ENCODE data around the gene RPS5.

The RPS5 gene

GRCh38 chr19:58394821-58395219 is 7.8 kb downstream of the RPS5 start:
- ChIA-PET CTCF (no interaction called here), POLR2A (no interaction called here)
- DNase-seq (ENCODE audit: low read depth, low spot score) = no peak
- H3K4me3 ChIP-seq (ENCODE audit: low read depth, low read length) = no peak overlapping the region
- TF ChIP-seq, protein P1, sequence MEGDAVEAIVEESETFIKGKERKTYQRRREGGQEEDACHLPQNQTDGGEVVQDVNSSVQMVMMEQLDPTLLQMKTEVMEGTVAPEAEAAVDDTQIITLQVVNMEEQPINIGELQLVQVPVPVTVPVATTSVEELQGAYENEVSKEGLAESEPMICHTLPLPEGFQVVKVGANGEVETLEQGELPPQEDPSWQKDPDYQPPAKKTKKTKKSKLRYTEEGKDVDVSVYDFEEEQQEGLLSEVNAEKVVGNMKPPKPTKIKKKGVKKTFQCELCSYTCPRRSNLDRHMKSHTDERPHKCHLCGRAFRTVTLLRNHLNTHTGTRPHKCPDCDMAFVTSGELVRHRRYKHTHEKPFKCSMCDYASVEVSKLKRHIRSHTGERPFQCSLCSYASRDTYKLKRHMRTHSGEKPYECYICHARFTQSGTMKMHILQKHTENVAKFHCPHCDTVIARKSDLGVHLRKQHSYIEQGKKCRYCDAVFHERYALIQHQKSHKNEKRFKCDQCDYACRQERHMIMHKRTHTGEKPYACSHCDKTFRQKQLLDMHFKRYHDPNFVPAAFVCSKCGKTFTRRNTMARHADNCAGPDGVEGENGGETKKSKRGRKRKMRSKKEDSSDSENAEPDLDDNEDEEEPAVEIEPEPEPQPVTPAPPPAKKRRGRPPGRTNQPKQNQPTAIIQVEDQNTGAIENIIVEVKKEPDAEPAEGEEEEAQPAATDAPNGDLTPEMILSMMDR (IDR thresholded peaks at IDR 0.05; ENCODE audit: insufficient read depth, low read length, missing control alignments) = no peak

DNA sequence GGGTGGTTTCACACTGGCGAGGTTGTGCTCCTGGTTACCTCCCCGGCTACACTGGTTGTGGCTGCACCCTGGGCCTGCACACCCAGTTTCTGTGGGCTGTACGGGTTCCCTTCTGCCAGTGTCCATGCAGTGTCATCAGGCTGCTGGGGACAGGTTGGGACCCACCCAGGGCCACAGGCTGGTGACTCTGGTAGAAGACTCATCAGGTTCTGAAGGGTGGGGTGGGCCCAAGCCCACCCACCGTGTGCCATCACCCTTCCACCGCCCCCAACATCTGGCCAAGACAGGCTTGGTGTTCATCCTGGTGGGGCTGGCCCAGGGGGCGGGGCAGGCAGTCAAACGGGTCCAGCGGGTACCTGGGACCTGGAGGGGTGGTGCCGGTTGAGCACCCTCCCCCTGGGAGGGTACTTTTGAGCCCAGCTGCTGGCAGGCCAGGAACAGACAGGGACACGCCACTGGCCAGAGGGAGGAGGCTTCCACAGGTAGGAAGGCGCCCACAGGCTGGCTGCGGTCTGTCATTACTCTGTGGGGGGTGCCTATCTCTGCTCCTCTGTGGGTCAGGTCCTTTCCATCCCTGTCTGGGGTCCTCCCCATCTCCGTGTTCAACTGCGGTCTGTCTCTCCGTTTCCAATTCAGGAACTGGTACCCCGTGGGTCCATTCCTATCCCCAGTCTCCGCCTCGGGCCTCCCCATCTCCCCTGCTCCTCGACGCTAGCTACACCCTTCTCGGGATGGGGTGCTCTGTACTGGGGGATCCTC is 8.3 kb downstream of the RPS5 start, which contains the start of gene RNF225:
RNF225 (plus strand) TSS at position 437 of the 759 bp plus-strand sequence. CDS start 434 bp downstream, outside the sequence.
- no peak within 1 kb of the TSS for H3K4me3 ChIP-seq (ENCODE audit: low read depth, low read length)
- DNase-seq (ENCODE audit: low read depth, low spot score) = no peak
- CTCF ChIA-PET = no interaction called here
- POLR2A ChIA-PET = interaction anchor here (1.0 kb wide), 1 partner anchor 13 kb away, joined by 3 read pairs; the partner anchor contains the start of gene ZNF584
- TF ChIP-seq, protein P1 (IDR thresholded peaks at IDR 0.05; ENCODE audit: insufficient read depth, low read length, missing control alignments) = no peak

- CTCF ChIA-PET = no interaction called here
- no peak overlapping the region for H3K4me3 ChIP-seq (ENCODE audit: low read depth, low read length)
- no peak for DNase-seq (ENCODE audit: low read depth, low spot score)
- TF ChIP-seq, protein P1 (IDR thresholded peaks at IDR 0.05; ENCODE audit: insufficient read depth, low read length, missing control alignments) = no peak
- POLR2A ChIA-PET = interaction anchor here (1.0 kb wide), 1 partner anchor 13 kb away, joined by 3 read pairs; the partner anchor contains the start of gene ZNF584
These were observed 9.0 kb downstream of the RPS5 start for GRCh38 chr19:58395979-58396627.

GRCh38 chr19:58396691-58397532 is 9.8 kb downstream of the RPS5 start:
- TF ChIP-seq, protein P1 (IDR thresholded peaks at IDR 0.05; ENCODE audit: insufficient read depth, low read length, missing control alignments) = no peak
- no peak for DNase-seq (ENCODE audit: low read depth, low spot score)
- CTCF ChIA-PET = no interaction called here
- POLR2A ChIA-PET = interaction anchor here (1.0 kb wide), 1 partner anchor 12 kb away, joined by 3 read pairs; the partner anchor contains the start of gene ZNF584
- no peak overlapping the region for H3K4me3 ChIP-seq (ENCODE audit: low read depth, low read length)

- no peak for DNase-seq (ENCODE audit: low read depth, low spot score)
- ChIA-PET POLR2A (no interaction called here), CTCF (no interaction called here)
- H3K4me3 ChIP-seq (ENCODE audit: low read depth, low read length) = no peak overlapping the region
- TF ChIP-seq, protein P1 (IDR thresholded peaks at IDR 0.05; ENCODE audit: insufficient read depth, low read length, missing control alignments) = no peak
These were observed 10.5 kb downstream of the RPS5 start for GRCh38 chr19:58397533-58398037.

Measured in AG04449 (cell line).